H9 (cell line): Measurements from ENCODE around the gene ZCCHC3. TPM values are rescaled to one million over a fixed set of nuclear protein-coding genes. Genes with fewer than 3 reads are reported as not detected.

Experiments
- DNase-seq: peaks from one replicate; pipeline ENCODE4 v3.0.0-alpha.2; 2017
- H2AFZ ChIP-seq: one replicate; pipeline ENCODE4 v1.6.1; 2013; ENCODE audit warnings: mild to moderate bottlenecking, low read length, control low read depth, moderate library complexity
- H2AK5ac ChIP-seq: 2 replicates; pipeline ENCODE4 v1.6.1; 2013; ENCODE audit warnings: low read length, control low read depth, mixed read lengths; ENCODE audit not compliant: insufficient read length
- H2BK120ac ChIP-seq: one replicate; pipeline ENCODE4 v1.6.1; 2013; ENCODE audit warnings: low read depth, mild to moderate bottlenecking, low read length, control low read depth, inconsistent platforms; ENCODE audit not compliant: poor library complexity, severe bottlenecking
- H2BK12ac ChIP-seq: 2 replicates; pipeline ENCODE4 v1.6.1; 2013; ENCODE audit warnings: low read length, control low read depth, mixed read lengths, low read depth; ENCODE audit not compliant: insufficient read length
- H2BK15ac ChIP-seq: 2 replicates; pipeline ENCODE4 v1.6.1; 2013; ENCODE audit warnings: low read depth, low read length, control low read depth
- H2BK20ac ChIP-seq: one replicate; pipeline ENCODE4 v1.6.1; 2013; ENCODE audit warnings: low read depth, mild to moderate bottlenecking, low read length, control low read depth, inconsistent platforms; ENCODE audit not compliant: poor library complexity, severe bottlenecking
- H2BK5ac ChIP-seq: 2 replicates; pipeline ENCODE4 v1.6.1; 2013; ENCODE audit warnings: low read length, control low read depth, mixed read lengths; ENCODE audit not compliant: insufficient read length
- H3K14ac ChIP-seq: 2 replicates; pipeline ENCODE4 v1.6.1; 2013; ENCODE audit warnings: low read length, control low read depth; ENCODE audit not compliant: insufficient read depth
- H3K18ac ChIP-seq: 2 replicates; pipeline ENCODE4 v1.6.1; 2013; ENCODE audit warnings: low read depth, mild to moderate bottlenecking, mixed read lengths, low read length, control low read depth; ENCODE audit not compliant: insufficient read length
- H3K23ac ChIP-seq: 2 replicates; pipeline ENCODE4 v1.6.1; 2013; ENCODE audit warnings: low read length, control low read depth, mixed read lengths, low read depth; ENCODE audit not compliant: insufficient read length
- H3K23me2 ChIP-seq: 2 replicates; pipeline ENCODE4 v1.6.1; 2013; ENCODE audit warnings: low read depth, mild to moderate bottlenecking, mixed read lengths, low read length, control low read depth; ENCODE audit not compliant: insufficient read length, poor library complexity, severe bottlenecking
- H3K27ac ChIP-seq: 2 replicates; pipeline ENCODE4 v1.5.1; 2013; ENCODE audit warnings: low read length, control low read depth, mixed read lengths, low read depth; ENCODE audit not compliant: insufficient read length
- H3K27me3 ChIP-seq: 2 replicates; pipeline ENCODE4 v1.6.1; 2013; ENCODE audit warnings: low read length, control low read depth, inconsistent platforms; ENCODE audit not compliant: insufficient read depth
- H3K4ac ChIP-seq: 2 replicates; pipeline ENCODE4 v1.6.1; 2013; ENCODE audit warnings: low read depth, mild to moderate bottlenecking, control low read depth, inconsistent platforms, low read length, moderate library complexity
- H3K4me1 ChIP-seq: 2 replicates; pipeline ENCODE4 v1.6.1; 2013; ENCODE audit warnings: low read length, control low read depth, inconsistent platforms; ENCODE audit not compliant: insufficient read depth
- H3K4me2 ChIP-seq: 2 replicates; pipeline ENCODE4 v1.6.1; 2013; ENCODE audit warnings: low read length, control low read depth, mixed read lengths; ENCODE audit not compliant: insufficient read length, insufficient read depth
- H3K56ac ChIP-seq: 2 replicates; pipeline ENCODE4 v1.6.1; 2013; ENCODE audit warnings: low read depth, mild to moderate bottlenecking, mixed read lengths, low read length, control low read depth; ENCODE audit not compliant: insufficient read length
- H3K79me1 ChIP-seq: 2 replicates; pipeline ENCODE4 v1.6.1; 2013; ENCODE audit warnings: low read depth, mild to moderate bottlenecking, moderate library complexity, low read length, control low read depth, inconsistent platforms; ENCODE audit not compliant: insufficient read depth, poor library complexity, severe bottlenecking
- H3K79me2 ChIP-seq: 2 replicates; pipeline ENCODE4 v1.6.1; 2013; ENCODE audit warnings: low read length, control low read depth, inconsistent platforms; ENCODE audit not compliant: insufficient read depth
- H3K9ac ChIP-seq: 2 replicates; pipeline ENCODE4 v1.6.1; 2013; ENCODE audit warnings: low read length, control low read depth, mixed read lengths; ENCODE audit not compliant: insufficient read length; ENCODE audit errors: extremely low read depth
- H3K9me3 ChIP-seq: one replicate; pipeline ENCODE4 v1.6.1; 2013; ENCODE audit warnings: low read depth, low read length, inconsistent platforms; ENCODE audit not compliant: control insufficient read depth
- H3T11ph ChIP-seq: one replicate; pipeline ENCODE4 v1.6.1; 2013; ENCODE audit warnings: mild to moderate bottlenecking, low read length, control low read depth, inconsistent platforms
- H4K20me1 ChIP-seq: one replicate; pipeline ENCODE4 v1.6.1; 2013; ENCODE audit not compliant: control insufficient read depth, insufficient read length, insufficient read depth
- H4K5ac ChIP-seq: 2 replicates; pipeline ENCODE4 v1.6.1; 2013; ENCODE audit warnings: low read depth, mild to moderate bottlenecking, mixed read lengths, low read length, control low read depth; ENCODE audit not compliant: insufficient read length
- H4K8ac ChIP-seq: replicated peaks from 2 replicates; pipeline ENCODE4 v1.6.1; 2013; ENCODE audit warnings: low read length, control low read depth, mixed read lengths, low read depth; ENCODE audit not compliant: insufficient read length
- H4K91ac ChIP-seq: 2 replicates; pipeline ENCODE4 v1.6.1; 2013; ENCODE audit warnings: low read depth, mild to moderate bottlenecking, moderate library complexity, mixed read lengths, low read length, control low read depth; ENCODE audit not compliant: insufficient read length
- H3K27ac Mint-ChIP-seq, 3 experiments: 2 replicates in 2 of 3; 3 replicates in 1 of 3; pipeline ENCODE4 v1.8.0; 2020 to 2021; ENCODE audit warnings: mixed read lengths in 3 of 3, mild to moderate bottlenecking in 1 of 3, moderate library complexity in 1 of 3
- H3K27me3 Mint-ChIP-seq: 2 replicates; pipeline ENCODE4 v1.8.0; 2021; ENCODE audit warnings: low read depth, mild to moderate bottlenecking, moderate library complexity, mixed read lengths
- H3K36me3 Mint-ChIP-seq, 3 experiments: 2 replicates in 2 of 3; 3 replicates in 1 of 3; pipeline ENCODE4 v1.8.0; 2020 to 2021; ENCODE audit warnings: low read depth in 3 of 3, mixed read lengths in 3 of 3; ENCODE audit not compliant: insufficient read depth in 1 of 3
- H3K4me1 Mint-ChIP-seq, 2 experiments: 2 replicates each; pipeline ENCODE4 v1.8.0; 2020; ENCODE audit warnings: mixed read lengths in 2 of 2
- H3K4me3 Mint-ChIP-seq, 2 experiments: 2 replicates in 1 of 2; 3 replicates in 1 of 2; pipeline ENCODE4 v1.8.0; 2020 to 2021; ENCODE audit warnings: mild to moderate bottlenecking in 2 of 2, mixed read lengths in 2 of 2, moderate library complexity in 1 of 2
- H3K9me3 Mint-ChIP-seq, 2 experiments: 2 replicates in 1 of 2; 3 replicates in 1 of 2; pipeline ENCODE4 v1.8.0; 2020; ENCODE audit warnings: mild to moderate bottlenecking in 2 of 2, mixed read lengths in 2 of 2, moderate library complexity in 1 of 2
- WGBS: extraction: QIAGEN DNeasy Blood & Tissue Kit; methylation state at CpG from one replicate; pipeline ENCODE4 v1.1.7; 2013; ENCODE audit warnings: missing lambda C conversion rate, low lambda C conversion rate, mixed read lengths; ENCODE audit not compliant: insufficient read length; ENCODE audit errors: extremely low coverage; 5-methylcytosine and 5-hydroxymethylcytosine counted together
- total RNA-seq: library from RNA; stranded (reverse); gene quantifications from 2 replicates; pipeline ENCODE4 v1.2.1, GENCODE V29; 2021
- TF ChIP-seq, protein P1 (sequence below): fragments of 200-600 bp; sonication (generic); conservative IDR thresholded peaks from 3 replicates; pipeline ENCODE4 v1.8.0; 2021; ENCODE audit warnings: antibody characterized with exemption, mild to moderate bottlenecking

ZCCHC3 gene
- total RNA-seq, 1 experiment from 2014 or later = 41.3 TPM

DNA sequence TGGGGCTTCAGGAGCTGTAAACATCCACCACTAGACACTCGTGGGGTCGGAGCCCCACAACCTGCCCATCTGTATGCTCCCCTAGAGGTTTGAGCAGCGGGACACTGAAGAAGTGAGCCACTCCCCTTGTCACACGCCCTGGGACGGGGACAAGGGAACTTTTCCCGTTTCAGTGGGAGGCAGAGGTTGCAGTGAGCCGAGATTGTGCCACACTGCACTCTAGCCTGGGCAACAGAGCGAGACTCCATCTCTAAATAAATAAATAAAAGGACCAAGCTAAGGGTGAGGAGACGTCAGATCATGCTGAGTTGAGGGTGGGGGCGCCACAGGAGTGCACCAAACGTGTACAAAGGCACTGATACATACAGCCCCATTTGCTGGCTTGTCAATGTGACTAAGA, 8.4 kb downstream of the ZCCHC3 start:
- H3K4me3 Mint-ChIP-seq = no peak overlapping the region
- H3K9me3 Mint-ChIP-seq = no peaks in the 10 kb centered on the region; a peak in 1 of 5 replicates
- Histone ChIP-seq H2BK12ac (no peak overlapping the region), H3K56ac (no peak overlapping the region), H3K18ac (no peak overlapping the region), H3K14ac (no peak overlapping the region), H4K91ac (no peak overlapping the region), H4K5ac (no peak overlapping the region), H3K79me1 (no peaks in the 10 kb centered on the region), H2BK120ac (no peak overlapping the region), H2BK15ac (no peak overlapping the region), H4K20me1 (no peaks in the 10 kb centered on the region), H3K27me3 (no peaks in the 10 kb centered on the region), H3K4ac (no peak overlapping the region), H2BK5ac (no peak overlapping the region), H3K4me1 (peaks cover 10% of the 10 kb centered on the region; the same call in 1 of the 2 replicates), H4K8ac (no peak overlapping the region), H3K4me2 (no peak overlapping the region), H3K27ac (no peak overlapping the region), H3K9ac (no peak overlapping the region), H3K79me2 (no peaks in the 10 kb centered on the region), H3K9me3 (no peaks in the 10 kb centered on the region), H2BK20ac (no peak overlapping the region), H3K23me2 (peaks cover 12% of the 10 kb centered on the region), H3T11ph (no peak overlapping the region), H2AK5ac (no peak overlapping the region), H2AFZ (no peak overlapping the region), H3K23ac (no peak overlapping the region)
- TF ChIP-seq, protein P1, sequence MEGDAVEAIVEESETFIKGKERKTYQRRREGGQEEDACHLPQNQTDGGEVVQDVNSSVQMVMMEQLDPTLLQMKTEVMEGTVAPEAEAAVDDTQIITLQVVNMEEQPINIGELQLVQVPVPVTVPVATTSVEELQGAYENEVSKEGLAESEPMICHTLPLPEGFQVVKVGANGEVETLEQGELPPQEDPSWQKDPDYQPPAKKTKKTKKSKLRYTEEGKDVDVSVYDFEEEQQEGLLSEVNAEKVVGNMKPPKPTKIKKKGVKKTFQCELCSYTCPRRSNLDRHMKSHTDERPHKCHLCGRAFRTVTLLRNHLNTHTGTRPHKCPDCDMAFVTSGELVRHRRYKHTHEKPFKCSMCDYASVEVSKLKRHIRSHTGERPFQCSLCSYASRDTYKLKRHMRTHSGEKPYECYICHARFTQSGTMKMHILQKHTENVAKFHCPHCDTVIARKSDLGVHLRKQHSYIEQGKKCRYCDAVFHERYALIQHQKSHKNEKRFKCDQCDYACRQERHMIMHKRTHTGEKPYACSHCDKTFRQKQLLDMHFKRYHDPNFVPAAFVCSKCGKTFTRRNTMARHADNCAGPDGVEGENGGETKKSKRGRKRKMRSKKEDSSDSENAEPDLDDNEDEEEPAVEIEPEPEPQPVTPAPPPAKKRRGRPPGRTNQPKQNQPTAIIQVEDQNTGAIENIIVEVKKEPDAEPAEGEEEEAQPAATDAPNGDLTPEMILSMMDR = no peak
- peaks cover 41 to 46% of the 10 kb centered on the region in 2 experiments for H3K4me1 Mint-ChIP-seq
- H3K27ac Mint-ChIP-seq = no peak overlapping the region; a peak in 1 of 7 replicates
- H3K36me3 Mint-ChIP-seq = peaks cover 3 to 10% (median 6%) of the 10 kb centered on the region in 3 experiments; a peak in 5 of 7 replicates
- peaks cover 8% of the 10 kb centered on the region for H3K27me3 Mint-ChIP-seq
- whole genome bisulfite sequencing = no CpG with 5 or more reads among the region's 11 CpGs
- DNase-seq = no peak
